ENCODE results near the gene CHST2.

Gene CHST2

GRCh38 chr3:143099210-143099609 lies 20.4 kb upstream of the CHST2 start:
- DNase-seq: no peak

- no peak for DNase-seq
These were observed 19.9 kb upstream of the CHST2 start for GRCh38 chr3:143099690-143100089.

GRCh38 chr3:143100451-143100850 lies 19.1 kb upstream of the CHST2 start:
- DNase-seq: no peak

- no peak for DNase-seq
These were observed 17.7 kb upstream of the CHST2 start for GRCh38 chr3:143101792-143102381.

GRCh38 chr3:143103652-143104051 lies 15.9 kb upstream of the CHST2 start:
- DNase-seq: no peak

GRCh38 chr3:143105170-143105569 lies 14.4 kb upstream of the CHST2 start:
- DNase-seq: no peak

GRCh38 chr3:143109861-143110260 lies 9.7 kb upstream of the CHST2 start:
- DNase-seq: no peak

GRCh38 chr3:143110371-143110770 lies 9.2 kb upstream of the CHST2 start:
- DNase-seq: no peak

- DNase-seq: no peak
These were observed 952 bp upstream of the CHST2 start for GRCh38 chr3:143118630-143119008.

- DNase-seq: no peak
These were observed 574 bp downstream of the CHST2 start for GRCh38 chr3:143119974-143120715.

GRCh38 chr3:143120716-143121240 lies 1.2 kb downstream of the CHST2 start:
- DNase-seq: no peak

- no peak for DNase-seq
These were observed 1.9 kb downstream of the CHST2 start for GRCh38 chr3:143121241-143122088.

- DNase-seq: no peak
These were observed 2.5 kb downstream of the CHST2 start for GRCh38 chr3:143122089-143122430.

GRCh38 chr3:143122608-143123352 lies 3.2 kb downstream of the CHST2 start:
- DNase-seq: no peak

- no peak for DNase-seq
These were observed 3.9 kb downstream of the CHST2 start for GRCh38 chr3:143123353-143123984.

- DNase-seq: no peak
These were observed 5.3 kb downstream of the CHST2 start for GRCh38 chr3:143124601-143125520.

- no peak for DNase-seq
These were observed 8.2 kb downstream of the CHST2 start for GRCh38 chr3:143127801-143128200.

- DNase-seq: no peak
These were observed 8.8 kb downstream of the CHST2 start for GRCh38 chr3:143128227-143128955.

- no peak for DNase-seq
These were observed 12.8 kb downstream of the CHST2 start for GRCh38 chr3:143132246-143132980.

- no peak for DNase-seq
These were observed 14.9 kb downstream of the CHST2 start for GRCh38 chr3:143134471-143134870.

Data from NCI-H2107 (cell line).